Endodermal cell (in vitro differentiated cells): ENCODE data around the gene KYNU. TPM values are rescaled to one million over a fixed set of nuclear protein-coding genes. Genes with fewer than 3 reads are reported as not detected.

Experiments used
- DNase-seq: peaks from one replicate; pipeline ENCODE4 v3.0.0-alpha.2; 2017
- H3K27ac ChIP-seq: 2 replicates; pipeline ENCODE4 v1.5.1; 2013; ENCODE audit warnings: mild to moderate bottlenecking, low read depth, low read length, moderate library complexity
- H3K27me3 ChIP-seq: 2 replicates; pipeline ENCODE4 v1.6.1; 2013; ENCODE audit warnings: mild to moderate bottlenecking, low read length, moderate library complexity; ENCODE audit not compliant: insufficient read depth, control insufficient read depth, poor library complexity, severe bottlenecking
- H3K36me3 ChIP-seq: 2 replicates; pipeline ENCODE4 v1.7.0; 2013; ENCODE audit warnings: mild to moderate bottlenecking, low read length, moderate library complexity; ENCODE audit not compliant: control insufficient read depth, insufficient read depth
- H3K4me1 ChIP-seq: one replicate; pipeline ENCODE4 v1.7.0; 2013; ENCODE audit warnings: low read length; ENCODE audit not compliant: control insufficient read depth, insufficient read depth
- H3K4me3 ChIP-seq: 2 replicates; pipeline ENCODE4 v1.5.1; 2013; ENCODE audit warnings: mild to moderate bottlenecking, low read length, moderate library complexity
- H3K9ac ChIP-seq: 2 replicates; pipeline ENCODE4 v1.6.1; 2013; ENCODE audit warnings: mild to moderate bottlenecking, low read length, moderate library complexity; ENCODE audit not compliant: poor library complexity, severe bottlenecking; ENCODE audit errors: extremely low read depth
- H3K9me3 ChIP-seq: 2 replicates; pipeline ENCODE4 v1.6.1; 2013; ENCODE audit warnings: mild to moderate bottlenecking, low read length, moderate library complexity; ENCODE audit not compliant: control insufficient read depth
- H3K27ac Mint-ChIP-seq: 2 replicates; pipeline ENCODE4 v1.8.0; 2020; ENCODE audit warnings: mixed read lengths
- H3K27me3 Mint-ChIP-seq: 2 replicates; pipeline ENCODE4 v1.8.0; 2021; ENCODE audit warnings: mild to moderate bottlenecking, mixed read lengths; ENCODE audit not compliant: insufficient read depth
- H3K36me3 Mint-ChIP-seq: 2 replicates; pipeline ENCODE4 v1.8.0; 2020; ENCODE audit warnings: low read depth, mixed read lengths
- H3K4me1 Mint-ChIP-seq: 2 replicates; pipeline ENCODE4 v1.8.0; 2020; ENCODE audit warnings: mixed read lengths
- H3K4me3 Mint-ChIP-seq: 2 replicates; pipeline ENCODE4 v1.8.0; 2020; ENCODE audit warnings: mild to moderate bottlenecking, moderate library complexity, mixed read lengths
- H3K9me3 Mint-ChIP-seq: 2 replicates; pipeline ENCODE4 v1.8.0; 2020; ENCODE audit warnings: mild to moderate bottlenecking, mixed read lengths
- CTCF ChIP-seq: fragments of 200-600 bp; sonication (generic); conservative IDR thresholded peaks from 2 replicates; pipeline ENCODE4 v1.5.0; 2021; ENCODE audit warnings: antibody characterized with exemption, mild to moderate bottlenecking
- WGBS, 2 experiments: methylation state at CpG; one replicate each; pipeline versions ENCODE4 v1.1.5 to v1.1.7; 2013; ENCODE audit warnings: missing lambda C conversion rate in 2 of 2, mixed read lengths in 1 of 2; ENCODE audit not compliant: insufficient coverage in 1 of 2, insufficient read length in 1 of 2; 5-methylcytosine and 5-hydroxymethylcytosine counted together
- total RNA-seq, 2 donors: library from RNA; stranded (reverse); fragmentation: NEBNext Ultra II Directional in 1 of 2; extraction: Animal tissue kit (Norgen Biotek cat#: 25700) in 1 of 2; gene quantifications; 2 replicates in 1 of 2; 3 replicates in 1 of 2; pipeline ENCODE4 v1.2.1, GENCODE V29; 2021

KYNU gene
- total RNA-seq, 2 donors from 2014 or later, result 1.2 to 4.2 TPM

- no peak for TF ChIP-seq CTCF
- H3K27ac Mint-ChIP-seq, result no peak overlapping the region
- WGBS, 2 experiments, result 94 to 100% methylated on average over 4 to 5 of the region's 5 CpGs
- H3K4me3 ChIP-seq, result no peak overlapping the region
- H3K9me3 Mint-ChIP-seq, result no peaks in the 10 kb centered on the region
- no peaks in the 10 kb centered on the region for H3K9me3 ChIP-seq
- DNase-seq, result no peak
- H3K36me3 ChIP-seq, result no peaks in the 10 kb centered on the region
- no peak overlapping the region for H3K9ac ChIP-seq
- no peaks in the 10 kb centered on the region for H3K27me3 ChIP-seq
- no peaks in the 10 kb centered on the region for H3K4me1 Mint-ChIP-seq
- H3K36me3 Mint-ChIP-seq, result no peaks in the 10 kb centered on the region
- H3K27ac ChIP-seq, result no peak overlapping the region
- H3K4me3 Mint-ChIP-seq, result no peak overlapping the region
- H3K27me3 Mint-ChIP-seq, result no peaks in the 10 kb centered on the region
- H3K4me1 ChIP-seq, result no peaks in the 10 kb centered on the region
Observed at GRCh38 chr2:142933916-142934315, 56.5 kb downstream of the KYNU start.

GRCh38 chr2:142935563-142936089 lies 58.2 kb downstream of the KYNU start:
- TF ChIP-seq CTCF, result no peak
- Mint-ChIP-seq H3K9me3 (no peaks in the 10 kb centered on the region), H3K36me3 (no peaks in the 10 kb centered on the region), H3K4me1 (peaks cover under 1% of the 10 kb centered on the region), H3K27ac (no peak overlapping the region), H3K4me3 (no peak overlapping the region), H3K27me3 (no peaks in the 10 kb centered on the region)
- Histone ChIP-seq H3K4me3 (no peak overlapping the region), H3K36me3 (no peaks in the 10 kb centered on the region), H3K27me3 (no peaks in the 10 kb centered on the region), H3K9ac (no peak overlapping the region), H3K4me1 (no peaks in the 10 kb centered on the region), H3K9me3 (no peaks in the 10 kb centered on the region), H3K27ac (no peak overlapping the region)
- no peak for DNase-seq
- WGBS, 2 experiments, result 93 to 97% methylated on average over 8 to 10 of the region's 10 CpGs

- no peak overlapping the region for H3K4me3 Mint-ChIP-seq
- no peak overlapping the region for H3K27ac Mint-ChIP-seq
- Histone ChIP-seq H3K27me3 (no peaks in the 10 kb centered on the region), H3K36me3 (no peaks in the 10 kb centered on the region), H3K9ac (no peak overlapping the region), H3K9me3 (no peaks in the 10 kb centered on the region), H3K4me1 (no peaks in the 10 kb centered on the region), H3K4me3 (no peak overlapping the region), H3K27ac (no peak overlapping the region)
- no peaks in the 10 kb centered on the region for H3K9me3 Mint-ChIP-seq
- no peak for DNase-seq
- peaks cover 4% of the 10 kb centered on the region for H3K4me1 Mint-ChIP-seq
- TF ChIP-seq CTCF, result no peak
- H3K27me3 Mint-ChIP-seq, result no peaks in the 10 kb centered on the region
- WGBS, 2 experiments, result 91 to 95% methylated on average over 7 of the region's 7 CpGs
- no peaks in the 10 kb centered on the region for H3K36me3 Mint-ChIP-seq
Observed at GRCh38 chr2:142936629-142937028, 59.2 kb downstream of the KYNU start.
